GM18526 (cell line): ENCODE data around the gene TUT4.

Experiments
- POLR2A ChIP-seq: IDR thresholded peaks from 3 replicates; pipeline ENCODE4 v1.6.1; 2011; ENCODE audit not compliant: insufficient read length; ENCODE audit errors: extremely low read depth

Gene TUT4

DNA sequence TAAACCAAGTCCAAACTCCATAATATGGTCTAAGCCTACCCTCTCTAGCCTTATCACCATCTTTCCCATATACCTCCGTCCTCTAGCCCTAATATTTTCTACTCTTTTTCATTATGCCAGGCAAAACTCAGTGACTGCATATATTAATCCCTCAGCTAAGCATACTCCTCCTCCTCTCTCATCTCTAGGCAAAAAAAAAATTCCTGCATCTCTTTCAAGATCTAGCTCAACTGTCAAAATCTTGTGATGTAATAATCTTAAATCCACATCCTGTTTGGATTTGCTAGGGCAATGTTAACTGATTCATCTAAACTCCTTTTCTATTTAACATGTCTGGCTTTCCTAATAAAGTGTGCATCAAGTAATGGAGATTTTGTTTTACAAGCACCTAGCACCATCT is 128.1 kb downstream of the TUT4 start:
- TF ChIP-seq POLR2A = no peak

- no peak for TF ChIP-seq POLR2A
Observed at GRCh38 chr1:52424231-52424636, 128.7 kb downstream of the TUT4 start.

DNA sequence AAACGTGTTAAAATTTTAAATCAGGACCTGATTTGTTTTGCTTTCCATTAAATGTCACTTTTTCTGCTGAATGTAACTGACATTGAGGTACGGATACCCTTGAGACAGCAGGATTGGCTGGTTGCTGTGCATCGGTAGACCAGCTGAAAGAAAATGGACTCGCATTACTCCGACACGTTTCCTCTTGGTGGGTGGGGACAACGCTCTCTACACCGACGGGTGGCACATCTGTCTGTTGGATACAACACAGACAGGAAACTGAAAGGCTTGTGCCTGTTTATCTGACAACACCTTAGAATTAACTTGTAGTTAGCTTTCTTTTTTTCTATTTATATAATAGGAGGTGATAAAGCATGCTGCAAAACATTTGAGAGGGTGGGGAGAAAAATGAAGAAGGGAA is 129.1 kb downstream of the TUT4 start:
- TF ChIP-seq POLR2A = no peak

GRCh38 chr1:52423055-52423454 is 129.8 kb downstream of the TUT4 start:
- TF ChIP-seq POLR2A = no peak

DNA sequence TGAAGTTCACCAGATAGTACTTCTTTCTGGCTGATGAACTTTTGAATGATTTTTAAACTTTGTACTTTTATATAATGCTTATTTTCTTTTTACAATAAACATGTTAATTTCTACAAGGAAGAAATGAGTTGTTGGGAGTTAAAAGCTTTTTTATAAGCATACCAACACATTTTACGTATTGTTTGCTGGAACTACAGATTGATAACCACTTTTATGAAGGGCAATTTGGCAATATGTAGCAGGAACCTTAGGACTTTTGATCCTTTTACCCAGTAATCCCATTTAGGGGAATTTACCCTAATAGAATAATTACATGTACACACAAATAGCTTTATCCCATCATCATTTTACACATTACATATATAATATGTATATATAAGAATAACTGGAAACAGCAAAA is 132.2 kb downstream of the TUT4 start:
- no peak for TF ChIP-seq POLR2A

GRCh38 chr1:52416811-52417210 is 136.1 kb downstream of the TUT4 start:
- TF ChIP-seq POLR2A = no peak

GRCh38 chr1:52414942-52415341 is 137.9 kb downstream of the TUT4 start:
- TF ChIP-seq POLR2A = no peak

- TF ChIP-seq POLR2A = no peak
Observed at GRCh38 chr1:52413410-52413989, 139.4 kb downstream of the TUT4 start.

- TF ChIP-seq POLR2A = no peak
Observed at GRCh38 chr1:52404975-52405338, 147.9 kb downstream of the TUT4 start.

GRCh38 chr1:52404116-52404974 is 148.5 kb downstream of the TUT4 start, which contains the start of the genes ORC1 and PRPF38A:
ORC1 (minus strand) TSS chr1:52404423; CDS start chr1:52402223, 2,200 bp downstream.
PRPF38A (plus strand) TSS chr1:52404602; CDS start chr1:52404750, 148 bp downstream.
- peak; percentile 66 for TF ChIP-seq POLR2A

DNA sequence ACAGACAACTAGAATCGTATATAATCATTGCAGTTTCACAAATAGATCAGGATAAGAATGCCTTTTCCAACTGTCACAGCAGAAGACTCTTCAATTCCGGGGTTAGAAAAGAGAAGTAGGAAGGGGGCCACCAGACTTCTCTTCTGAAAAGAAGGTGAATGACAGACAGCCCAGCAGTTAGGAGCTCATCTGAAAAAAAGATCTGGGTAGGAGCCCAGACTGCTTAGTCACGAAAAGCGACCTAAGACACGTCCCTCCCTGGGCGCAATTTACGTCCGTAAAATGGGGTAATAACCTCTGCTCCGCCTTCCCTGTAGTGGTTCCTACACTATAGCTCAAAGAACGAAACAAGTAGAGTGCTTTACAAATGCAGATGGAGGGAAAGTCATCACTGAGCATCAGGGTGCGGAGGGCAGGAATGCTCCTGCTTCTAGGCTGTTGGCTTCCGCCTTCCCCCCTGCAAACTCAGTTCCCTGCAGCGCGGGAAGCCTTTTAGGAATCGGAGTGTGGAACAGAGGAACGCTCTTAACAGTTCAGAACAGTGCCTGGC is 149.3 kb downstream of the TUT4 start:
- TF ChIP-seq POLR2A = no peak

DNA sequence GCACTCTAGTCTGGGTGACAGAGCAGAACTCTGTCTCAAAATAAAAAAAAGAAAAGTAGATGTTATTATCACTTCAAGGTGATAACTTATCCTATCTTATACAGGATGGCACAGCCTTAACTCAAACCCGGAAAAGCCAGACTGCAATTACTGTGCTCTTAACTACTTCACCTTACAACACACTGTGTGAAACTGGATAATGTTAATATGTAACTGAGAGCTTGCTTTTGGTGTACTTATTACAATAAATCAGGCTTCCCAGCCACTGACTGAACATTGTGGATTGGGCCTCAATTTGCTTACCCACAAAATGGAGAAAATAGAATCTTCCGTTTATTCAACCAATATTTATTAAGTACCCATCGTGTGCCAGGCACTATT is 150.0 kb downstream of the TUT4 start:
- TF ChIP-seq POLR2A = no peak

DNA sequence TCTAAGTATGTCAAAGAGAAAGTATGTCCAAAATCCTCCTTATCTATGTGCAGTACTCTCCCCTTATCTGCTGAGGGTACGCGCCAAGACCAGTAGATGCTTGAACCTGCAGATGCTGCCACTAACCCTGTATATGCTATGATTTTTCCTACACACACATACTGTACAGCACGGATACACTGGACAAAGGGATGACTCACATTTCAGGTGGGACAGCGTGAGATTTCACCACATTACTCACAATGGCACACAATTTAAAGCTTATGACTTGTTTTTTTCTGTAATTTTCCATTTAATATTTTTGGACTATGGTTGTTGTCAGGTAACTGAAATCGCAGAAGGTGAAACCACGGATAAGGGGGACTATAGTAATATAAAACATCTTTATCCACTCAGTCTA is 152.8 kb downstream of the TUT4 start:
- no peak for TF ChIP-seq POLR2A

GRCh38 chr1:52399629-52400028 is 153.3 kb downstream of the TUT4 start:
- TF ChIP-seq POLR2A = no peak

- TF ChIP-seq POLR2A = no peak
Observed at GRCh38 chr1:52393174-52393573, 159.7 kb downstream of the TUT4 start.

DNA sequence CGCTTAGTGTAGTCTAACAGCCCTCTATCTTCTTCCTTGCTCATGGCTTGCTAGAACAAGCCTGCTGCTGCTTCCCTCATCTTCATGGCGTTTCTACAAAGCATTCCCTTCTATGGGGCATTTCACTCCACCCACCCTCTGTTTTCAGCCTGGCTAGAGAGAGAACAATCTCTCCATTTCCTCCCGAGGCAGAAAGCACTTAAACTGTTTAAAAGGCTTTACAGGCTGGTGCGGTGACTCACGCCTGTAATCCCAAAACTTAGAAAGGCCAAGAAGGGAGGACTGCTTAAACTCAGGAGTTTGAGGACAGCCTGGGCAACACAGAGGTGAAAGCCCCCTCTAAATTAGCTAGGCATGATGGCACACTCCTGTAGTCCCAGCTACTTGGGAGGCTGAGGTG is 166.4 kb downstream of the TUT4 start:
- no peak for TF ChIP-seq POLR2A

GRCh38 chr1:52385376-52385775 is 167.5 kb downstream of the TUT4 start:
- no peak for TF ChIP-seq POLR2A
